A673 (cell line): Measurements from ENCODE around the gene INPPL1. TPM values are rescaled to one million over a fixed set of nuclear protein-coding genes. Genes with fewer than 3 reads are reported as not detected.

Source experiments
- BruUV-seq: library from RNA; stranded (reverse); fragments of 400-500 nt; replicated peaks from 2 replicates; lab custom pipeline; 2021; lab: Mats Ljungman, UMichigan
- CTCF ChIA-PET: fragments of 300-600 bp; sonication (Branson Sonifier 250); formaldehyde crosslinking; loops from one replicate; lab custom pipeline; 2022; ENCODE audit warnings: antibody characterized with exemption; lab: Charles Lee
- POLR2A ChIA-PET: fragments of 300-600 bp; sonication (Branson Sonifier 250); formaldehyde crosslinking; loops from one replicate; lab custom pipeline; 2022; ENCODE audit warnings: antibody characterized with exemption; ENCODE audit not compliant: low non-redundant PET; lab: Charles Lee
- DNase-seq: peaks from one replicate; pipeline ENCODE4 v3.0.0-alpha.2; 2015; ENCODE audit warnings: low spot score
- H3K27ac ChIP-seq: fragments of 200-600 bp; sonication (generic); 2 replicates; pipeline ENCODE4 v1.5.1; 2016; ENCODE audit warnings: mixed run types, low read depth, mild to moderate bottlenecking, mixed read lengths, antibody characterized with exemption, low read length; ENCODE audit not compliant: poor library complexity, severe bottlenecking
- H3K27me3 ChIP-seq: fragments of 200-600 bp; sonication (generic); replicated peaks from 2 replicates; pipeline ENCODE4 v1.6.1; 2017; ENCODE audit warnings: mixed run types, low read depth, mild to moderate bottlenecking, mixed read lengths, antibody characterized with exemption, low read length; ENCODE audit not compliant: insufficient read depth, poor library complexity
- H3K36me3 ChIP-seq: fragments of 200-600 bp; sonication (generic); 2 replicates; pipeline ENCODE4 v1.6.1; 2016; ENCODE audit warnings: mixed run types, mild to moderate bottlenecking, mixed read lengths, antibody characterized with exemption, low read length; ENCODE audit not compliant: insufficient read depth, poor library complexity, severe bottlenecking
- H3K4me1 ChIP-seq: fragments of 200-600 bp; sonication (generic); 2 replicates; pipeline ENCODE4 v1.6.1; 2017; ENCODE audit warnings: mixed run types, mild to moderate bottlenecking, mixed read lengths, antibody characterized with exemption, low read length; ENCODE audit not compliant: insufficient read depth, poor library complexity, severe bottlenecking
- H3K4me3 ChIP-seq: fragments of 200-600 bp; sonication (generic); 2 replicates; pipeline ENCODE4 v1.5.1; 2016; ENCODE audit warnings: low read depth, mixed run types, mild to moderate bottlenecking, mixed read lengths, low read length; ENCODE audit not compliant: poor library complexity, severe bottlenecking
- H3K9me3 ChIP-seq: fragments of 200-600 bp; sonication (generic); 2 replicates; pipeline ENCODE4 v1.6.1; 2016; ENCODE audit warnings: mixed run types, low read depth, mild to moderate bottlenecking, mixed read lengths, antibody characterized with exemption, low read length; ENCODE audit not compliant: poor library complexity, severe bottlenecking
- CTCF ChIP-seq: fragments of 300-800, 200-600 bp; sonication (generic); conservative IDR thresholded peaks from 2 replicates; pipeline ENCODE4 v1.5.1; 2017; ENCODE audit warnings: low read depth, mild to moderate bottlenecking, antibody characterized with exemption, low read length, moderate library complexity, mixed read lengths
- EZH2 ChIP-seq: fragments of 200-600 bp; sonication (generic); IDR thresholded peaks from 2 replicates; pipeline ENCODE4 v1.6.1; 2017; ENCODE audit warnings: borderline replicate concordance, low read depth, mild to moderate bottlenecking, mixed read lengths, antibody characterized with exemption, low read length; ENCODE audit not compliant: poor library complexity, severe bottlenecking
- intact Hi-C: fragments of 100-400 bp; cut with micrococcal nuclease; formaldehyde crosslinking; loops from one replicate; pipeline ENCODE4 v1.10.0; 2022; ENCODE audit not compliant: unreplicated experiment
- total RNA-seq: library from RNA; stranded (reverse); gene quantifications from 2 replicates; pipeline ENCODE4 v1.2.3, GENCODE V29; 2021

INPPL1 gene
- total RNA-seq, 1 experiment from 2014 or later = 104 TPM

- CTCF ChIA-PET = interaction anchor here (0.6 to 1.4 kb wide), 2 partner anchors 181 to 195 kb away, joined by 5 to 8 read pairs; no protein-coding TSS in a partner anchor
- Histone ChIP-seq H3K4me3 (no peak overlapping the region), H3K27me3 (peaks cover 18% of the 10 kb centered on the region), H3K9me3 (no peaks in the 10 kb centered on the region), H3K36me3 (peaks cover 37% of the 10 kb centered on the region), H3K4me1 (no peaks in the 10 kb centered on the region), H3K27ac (no peak overlapping the region)
- no peak for TF ChIP-seq EZH2
- no peak for TF ChIP-seq CTCF
- no peak for DNase-seq
- intact Hi-C loops = loop anchor here (5.0 kb wide), 1 partner anchor 197 kb away; the partner anchor contains the start of gene CLPB
- POLR2A ChIA-PET = interaction anchor here (0.6 kb wide), 1 partner anchor 9 kb away, joined by 19 read pairs; no protein-coding TSS in a partner anchor
- no TSS peak for BruUV-seq
Observed at GRCh38 chr11:72235351-72236057, 10.9 kb downstream of the INPPL1 start.

GRCh38 chr11:72236083-72236697 is 11.6 kb downstream of the INPPL1 start:
- H3K4me3 ChIP-seq = no peak overlapping the region
- no peaks in the 10 kb centered on the region for H3K4me1 ChIP-seq
- H3K27me3 ChIP-seq = peaks cover 24% of the 10 kb centered on the region
- TF ChIP-seq CTCF (no peak), EZH2 (no peak)
- intact Hi-C loops = loop anchor here (5.0 kb wide), 1 partner anchor 196 kb away; the partner anchor contains the start of gene CLPB
- no peak for DNase-seq
- H3K9me3 ChIP-seq = no peaks in the 10 kb centered on the region
- no peak overlapping the region for H3K27ac ChIP-seq
- H3K36me3 ChIP-seq = peaks cover 30% of the 10 kb centered on the region
- BruUV-seq = no TSS peak
- ChIA-PET POLR2A (interaction anchor here (0.5 kb wide), 1 partner anchor 199 kb away, joined by 4 read pairs; no protein-coding TSS in a partner anchor), CTCF (interaction anchor here (1.4 kb wide), 1 partner anchor 195 kb away, joined by 5 read pairs; no protein-coding TSS in a partner anchor)

- no peak for TF ChIP-seq CTCF
- no peak for TF ChIP-seq EZH2
- H3K36me3 ChIP-seq = peaks cover 25% of the 10 kb centered on the region
- H3K4me3 ChIP-seq = no peak overlapping the region
- H3K27ac ChIP-seq = no peak overlapping the region
- H3K4me1 ChIP-seq = no peaks in the 10 kb centered on the region
- BruUV-seq = no TSS peak
- H3K9me3 ChIP-seq = no peaks in the 10 kb centered on the region
- CTCF ChIA-PET = interaction anchor here (1.4 kb wide), 1 partner anchor 194 kb away, joined by 5 read pairs; no protein-coding TSS in a partner anchor
- intact Hi-C loops = loop anchor here (5.0 kb wide), 1 partner anchor 196 kb away; the partner anchor contains the start of gene CLPB
- no peak for DNase-seq
- POLR2A ChIA-PET = interaction anchor here (0.5 kb wide), 1 partner anchor 198 kb away, joined by 4 read pairs; no protein-coding TSS in a partner anchor
- H3K27me3 ChIP-seq = peaks cover 28% of the 10 kb centered on the region
Observed at GRCh38 chr11:72236774-72237111, 12.2 kb downstream of the INPPL1 start.
